K562 (cell line): ENCODE results near the gene NRROS. TPM values are rescaled to one million over a fixed set of nuclear protein-coding genes. Genes with fewer than 3 reads are reported as not detected.
A peak's percentile ranks its signal among the peaks of the same experiment; 100 is the strongest.

Experiments used
- ATAC-seq: fragments of 200-7000 bp; cut with Tn5 transposase; 3 replicates; pipeline ENCODE4 v1.9.1; 2020; ENCODE audit warnings: moderate library complexity
- BruUV-seq: library from RNA; stranded (reverse); fragments of 400-500 nt; replicated peaks from 2 replicates; lab custom pipeline; 2021; lab: Mats Ljungman, UMichigan
- CTCF ChIA-PET: fragments of 300-600 bp; formaldehyde crosslinking; extraction: SDS; loops from one replicate; lab custom pipeline; 2021; ENCODE audit warnings: low intra/inter-chr PET ratio; lab: Yijun Ruan, JAX
- POLR2A ChIA-PET: fragments of 300-600, 350-650 bp; sonication (Branson Sonifier 250); formaldehyde crosslinking; extraction: SDS; loops from one replicate; lab custom pipeline; 2021; ENCODE audit warnings: antibody characterized with exemption, inconsistent platforms; lab: Yijun Ruan, JAX
- DNase-seq, 4 experiments: peaks; one replicate each; pipeline versions ENCODE4 v3.0.0 to v3.0.0-alpha.2; 2011 to 2018; ENCODE audit warnings: low spot score in 3 of 4, mixed read lengths in 3 of 4; ENCODE audit errors: extremely low read depth in 1 of 4
- FAIRE-seq: peaks from 2 replicates; lab custom pipeline; 2011; peaks lifted over from hg19 to GRCh38; lab: Jason Lieb, UNC
- H2AFZ ChIP-seq: 2 replicates; pipeline ENCODE4 v1.6.0; 2011; ENCODE audit warnings: low read depth, low read length, control low read depth, inconsistent platforms
- H3K27ac ChIP-seq: fragments of 200-600 bp; 3 replicates; pipeline ENCODE4 v1.8.0; 2011; ENCODE audit warnings: low read depth, mild to moderate bottlenecking, control low read depth, inconsistent platforms, low read length, moderate library complexity, mixed read lengths; ENCODE audit errors: extremely low read depth
- H3K27me3 ChIP-seq, 2 experiments: fragments of 300-600 bp in 1 of 2; 2 replicates in 1 of 2; 3 replicates in 1 of 2; pipeline versions ENCODE4 v1.6.0 to v1.8.0; 2011; ENCODE audit warnings: inconsistent platforms in 2 of 2, low read length in 2 of 2, mild to moderate bottlenecking in 1 of 2, mixed read lengths in 1 of 2, moderate library complexity in 1 of 2; ENCODE audit not compliant: control insufficient read depth in 2 of 2, insufficient read depth in 2 of 2
- H3K36me3 ChIP-seq: fragments of 300-600 bp; 3 replicates; pipeline ENCODE4 v1.8.0; 2011; ENCODE audit warnings: mild to moderate bottlenecking, low read length, inconsistent platforms; ENCODE audit not compliant: control insufficient read depth, insufficient read depth
- H3K4me1 ChIP-seq, 2 experiments: fragments of 200-600 bp in 1 of 2; replicated peaks in 1 of 2; 2 replicates in 1 of 2; 3 replicates in 1 of 2; pipeline versions ENCODE4 v1.5.1 to v1.8.0; 2011; ENCODE audit warnings: inconsistent platforms in 2 of 2, low read length in 2 of 2, mild to moderate bottlenecking in 1 of 2, mixed read lengths in 1 of 2, moderate library complexity in 1 of 2; ENCODE audit not compliant: control insufficient read depth in 2 of 2, insufficient read depth in 2 of 2
- H3K4me2 ChIP-seq: 2 replicates; pipeline ENCODE4 v1.6.1; 2011; ENCODE audit warnings: low read length, control low read depth, inconsistent platforms, mixed read lengths; ENCODE audit not compliant: insufficient read depth
- H3K4me3 ChIP-seq: fragments of 200-600 bp; sonication (generic), shearing (Covaris generic); 2 replicates; pipeline ENCODE4 v1.5.1; 2016; ENCODE audit warnings: control low read depth, inconsistent platforms
- H3K79me2 ChIP-seq: fragments of 200-600 bp; 3 replicates; pipeline ENCODE4 v1.8.0; 2011; ENCODE audit warnings: low read length, inconsistent platforms; ENCODE audit not compliant: control insufficient read depth, insufficient read depth
- H3K9ac ChIP-seq, 2 experiments: 2 replicates each; pipeline versions ENCODE4 v1.6.0 to v1.6.1; 2011; ENCODE audit warnings: low read depth in 2 of 2, low read length in 2 of 2, control low read depth in 1 of 2, inconsistent platforms in 1 of 2, mild to moderate bottlenecking in 1 of 2, mixed read lengths in 1 of 2; ENCODE audit not compliant: insufficient read depth in 1 of 2
- H3K9me1 ChIP-seq: one replicate; pipeline ENCODE4 v1.6.0; 2011; ENCODE audit warnings: inconsistent platforms, mild to moderate bottlenecking, low read length, moderate library complexity; ENCODE audit not compliant: control insufficient read depth, insufficient read depth
- H3K9me3 ChIP-seq: replicated peaks from 2 replicates; pipeline ENCODE4 v1.5.1; 2011; ENCODE audit warnings: low read depth, low read length, inconsistent platforms; ENCODE audit not compliant: control insufficient read depth, insufficient read depth
- H4K20me1 ChIP-seq: replicated peaks from 2 replicates; pipeline ENCODE4 v1.6.1; 2011; ENCODE audit warnings: low read length, inconsistent platforms, mixed read lengths; ENCODE audit not compliant: control insufficient read depth, insufficient read depth
- ETS2 ChIP-seq: IDR thresholded peaks from 2 replicates; pipeline ENCODE4 v1.6.1; 2016; ENCODE audit warnings: borderline replicate concordance, missing genetic modification characterization, mild to moderate bottlenecking, moderate library complexity, missing compliant biosample characterization; ENCODE audit not compliant: poor library complexity, severe bottlenecking
- MXD1 ChIP-seq: fragments of 250-450 bp; sonication (Bioruptor Pico); IDR thresholded peaks from 2 replicates; pipeline ENCODE4 v1.8.0; 2021; ENCODE audit warnings: borderline replicate concordance, mild to moderate bottlenecking, moderate library complexity; ENCODE audit not compliant: poor library complexity, severe bottlenecking
- SMARCA4 ChIP-seq: fragments of 450-650 bp; IDR thresholded peaks from 2 replicates; pipeline ENCODE4 v1.6.1; 2016
- STAT6 ChIP-seq: sonication (generic); formaldehyde crosslinking; IDR thresholded peaks from 2 replicates; pipeline ENCODE4 v1.8.1; 2023; ENCODE audit warnings: mild to moderate bottlenecking, missing genetic modification reagents
- ZFP91 ChIP-seq: sonication (generic); formaldehyde crosslinking; IDR thresholded peaks from 2 replicates; pipeline ENCODE4 v1.8.0; 2022; ENCODE audit warnings: mild to moderate bottlenecking, missing genetic modification reagents
- ZNF655 ChIP-seq: fragments of 250-450 bp; sonication (Bioruptor Pico); IDR thresholded peaks from 2 replicates; pipeline ENCODE4 v1.5.0; 2021
- WGBS: fragments of 100-300 bp; shearing (Covaris generic); methylation state at CpG from one replicate; pipeline ENCODE4 v1.1.6; 2016; ENCODE audit warnings: low coverage, mixed read lengths; ENCODE audit not compliant: insufficient coverage; ENCODE audit errors: missing lambda C conversion rate; 5-methylcytosine and 5-hydroxymethylcytosine counted together
- in situ Hi-C: fragments of 300-500 bp; cut with MboI; formaldehyde crosslinking; loops from 4 replicates; pipeline ENCODE4 v1.15.0; 2018; ENCODE audit warnings: inconsistent platforms, mixed read lengths
- intact Hi-C: fragments of 100-400 bp; cut with micrococcal nuclease; formaldehyde crosslinking; loops from 2 replicates; pipeline ENCODE4 v1.14.2; 2022
- polyA plus RNA-seq, 8 experiments: library from polyadenylated mRNA; depleted of rRNA in 4 of 8; stranded (reverse) in 5 of 8; unstranded in 3 of 8; fragments of >200 nt; fragmentation: Nextera tagmentation in 2 of 8; fragmentation: Illumina TruSeq in 1 of 8; extraction: Ambion mirVana in 2 of 8; extraction: Trizol in 1 of 8; gene quantifications; 2 replicates each; pipeline versions ENCODE4 v1.2.1 to v1.2.3, GENCODE V29; 2011 to 2014; ENCODE audit warnings: inconsistent platforms in 1 of 8, missing spikeins in 1 of 8
- total RNA-seq, 7 experiments: library from RNA; depleted of rRNA in 6 of 7; stranded (reverse); fragments of >200 nt in 6 of 7; fragmentation: Illumina TruSeq in 2 of 7; extraction: Trizol in 2 of 7; gene quantifications; 2 replicates each; pipeline versions ENCODE4 v1.2.1 to v1.2.3, GENCODE V29; 2011 to 2021; ENCODE audit warnings: low replicate concordance in 1 of 7

Gene NRROS
- total and polyA plus RNA-seq, 9 of the 15 experiments (the other 6 are each of a cell fraction or from before 2014, with no cell fraction given): 0.34 to 13.8 (median 3.8) TPM

- no peak overlapping the region for H3K4me3 ChIP-seq
- H3K27me3 ChIP-seq: no peaks in the 10 kb centered on the region
- no peak overlapping the region for H3K4me2 ChIP-seq
- no peak for DNase-seq
- no peak for FAIRE-seq
- H2AFZ ChIP-seq: no peak overlapping the region
- H4K20me1 ChIP-seq: no peaks in the 10 kb centered on the region
- no peak overlapping the region for H3K27ac ChIP-seq
- WGBS: 86% methylated on average over 7 of the region's 7 CpGs
- ChIA-PET POLR2A (interaction anchor here (0.6 kb wide), 1 partner anchor 131 kb away, joined by 3 read pairs; no protein-coding TSS in a partner anchor), CTCF (no interaction called here)
- no peak for ATAC-seq
- H3K9me1 ChIP-seq: no peaks in the 10 kb centered on the region
- H3K36me3 ChIP-seq: peaks cover 42% of the 10 kb centered on the region; the same call in 2 of the 3 replicates
- peaks cover 10 to 18% of the 10 kb centered on the region in 2 experiments; a peak in 4 of 5 replicates for H3K4me1 ChIP-seq
- intact Hi-C loops: loop anchor here (5.0 kb wide), 1 partner anchor 47 kb away; no protein-coding TSS in a partner anchor
- H3K79me2 ChIP-seq: peaks cover 13% of the 10 kb centered on the region; the same call in 2 of the 3 replicates
- H3K9ac ChIP-seq: no peak overlapping the region
- no peaks in the 10 kb centered on the region for H3K9me3 ChIP-seq
- BruUV-seq: no TSS peak
- no peak for TF ChIP-seq STAT6 (CRISPR knock-in tag)
- TF ChIP-seq, all 486 proteins: peak for 0
- in situ Hi-C loops: no loop called here
Observed at GRCh38 chr3:196654735-196655090, 15.2 kb downstream of the NRROS start.

GRCh38 chr3:196655496-196655895 is 16.0 kb downstream of the NRROS start:
- Histone ChIP-seq H3K9me3 (no peaks in the 10 kb centered on the region), H3K4me2 (no peak overlapping the region), H3K36me3 (peaks cover 49% of the 10 kb centered on the region; the same call in 2 of the 3 replicates), H3K9ac (peak overlapping the region in 1 of 2 experiments; percentile 46; a peak in 1 of 4 replicates), H3K9me1 (no peaks in the 10 kb centered on the region), H2AFZ (no peak overlapping the region), H3K27ac (no peak overlapping the region), H4K20me1 (no peaks in the 10 kb centered on the region), H3K79me2 (peaks cover 13% of the 10 kb centered on the region; the same call in 2 of the 3 replicates), H3K27me3 (no peaks in the 10 kb centered on the region), H3K4me1 (peaks cover 7 to 23% of the 10 kb centered on the region in 2 experiments; a peak in 4 of 5 replicates), H3K4me3 (no peak overlapping the region)
- no peak for FAIRE-seq
- intact Hi-C loops: no loop called here
- BruUV-seq: no TSS peak
- ChIA-PET CTCF (no interaction called here), POLR2A (interaction anchor here (0.6 to 1.4 kb wide), 2 partner anchors 24 to 131 kb away, joined by 3 to 4 read pairs; no protein-coding TSS in a partner anchor)
- no peak for ATAC-seq
- 88% methylated on average over 12 of the region's 12 CpGs for WGBS
- DNase-seq: no peak
- in situ Hi-C loops: no loop called here
- TF ChIP-seq ZFP91: no peak
- TF ChIP-seq MXD1: no peak
- TF ChIP-seq ZNF655 (CRISPR knock-in tag): no peak
- TF ChIP-seq ETS2 (tag): no peak
- TF ChIP-seq SMARCA4: no peak
